Esophagus muscularis mucosa (tissue), 4 donors: ENCODE data around the gene PIK3R3. TPM values are rescaled to one million over a fixed set of nuclear protein-coding genes. Genes with fewer than 3 reads are reported as not detected.

Source experiments
- DNase-seq: peaks from one replicate; pipeline ENCODE4 v3.0.0-alpha.2; 2017; ENCODE audit errors: extremely low spot score
- H3K27ac ChIP-seq, 4 donors: fragments of 200-600 bp; sonication (generic); replicated peaks in 1 of 4; 1 replicate in 3 of 4; 2 replicates in 1 of 4; pipeline ENCODE4 v1.5.1; 2016 to 2019; ENCODE audit warnings: mild to moderate bottlenecking in 1 of 4
- H3K27me3 ChIP-seq, 4 donors: fragments of 200-600 bp; sonication (generic); one replicate each; pipeline versions ENCODE4 v1.5.1 to v1.6.0; 2016 to 2019
- H3K36me3 ChIP-seq, 4 donors: fragments of 200-600 bp; sonication (generic); one replicate each; pipeline ENCODE4 v1.5.1; 2016 to 2019
- H3K4me1 ChIP-seq, 4 donors: fragments of 200-600 bp; sonication (generic); one replicate each; pipeline ENCODE4 v1.5.1; 2016 to 2019
- H3K4me3 ChIP-seq, 4 donors: fragments of 200-600 bp; sonication (generic); 1 replicate in 2 of 4; 2 replicates in 2 of 4; pipeline ENCODE4 v1.5.1; 2016 to 2019; ENCODE audit warnings: mild to moderate bottlenecking in 4 of 4, moderate library complexity in 1 of 4
- H3K9me3 ChIP-seq, 4 donors: fragments of 200-600 bp; sonication (generic); 1 replicate in 3 of 4; 2 replicates in 1 of 4; pipeline ENCODE4 v1.5.1; 2016 to 2019
- EP300 ChIP-seq: sonication (generic); formaldehyde crosslinking; IDR thresholded peaks from one replicate; pipeline ENCODE4 v1.6.1; 2017; ENCODE audit warnings: antibody characterized with exemption
- POLR2A ChIP-seq: fragments of 450-650 bp; IDR thresholded peaks from one replicate; pipeline ENCODE4 v1.6.1; 2017; ENCODE audit warnings: antibody characterized with exemption, moderate library complexity, mild to moderate bottlenecking, low read depth
- POLR2AphosphoS5 ChIP-seq, 2 donors: sonication (generic); formaldehyde crosslinking; IDR thresholded peaks; one replicate each; pipeline ENCODE4 v1.6.1; 2017; ENCODE audit warnings: antibody characterized with exemption in 2 of 2
- WGBS: methylation state at CpG from one replicate; pipeline ENCODE4 v1.1.5; 2018; 5-methylcytosine and 5-hydroxymethylcytosine counted together
- intact Hi-C: fragments of 100-400 bp; cut with DNase I; formaldehyde crosslinking; loops from one replicate; pipeline ENCODE4 v1.15.1; 2023
- total RNA-seq, 4 donors: library from RNA; depleted of rRNA; stranded (reverse); fragments of >200 nt; gene quantifications; one replicate each; pipeline versions ENCODE4 v1.1.0 to v1.2.1, GENCODE V29; 2016
- TF ChIP-seq, protein P1 (sequence below), 3 experiments: fragments of 200-600 bp in 2 of 3; fragments of 450-650 bp in 1 of 3; sonication (generic) in 2 of 3; IDR thresholded peaks; one replicate each; pipeline ENCODE4 v1.5.1; 2017 to 2019; ENCODE audit warnings: antibody characterized with exemption in 3 of 3, mild to moderate bottlenecking in 2 of 3, moderate library complexity in 1 of 3

The PIK3R3 gene
- total RNA-seq, 4 donors from 2014 or later, result 13.7 to 34.3 (median 21.4) TPM

DNA sequence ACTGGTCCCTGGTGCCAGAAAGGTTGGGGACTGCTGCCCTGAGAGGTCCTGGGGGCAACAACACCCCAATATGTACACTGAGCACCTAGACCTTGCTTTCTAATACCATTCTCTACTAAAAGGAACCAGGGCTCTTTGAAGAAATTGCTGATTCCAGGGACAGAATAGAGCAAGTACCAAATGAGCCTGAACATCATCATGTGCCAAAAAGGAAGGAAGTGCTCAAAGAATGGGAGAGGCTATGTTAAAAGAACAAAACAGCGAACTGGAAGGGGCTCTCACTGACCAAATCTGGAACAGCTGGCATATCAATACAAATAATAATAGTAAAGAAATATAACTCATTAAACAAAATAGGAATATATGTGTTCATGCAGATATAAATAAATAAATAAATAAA lies 50.8 kb downstream of the PIK3R3 start:
- peaks cover 0 to 7% (median 4%) of the 10 kb centered on the region in 4 donors for H3K4me1 ChIP-seq
- H3K27ac ChIP-seq, result no peak overlapping the region
- H3K27me3 ChIP-seq, result no peaks in the 10 kb centered on the region
- DNase-seq, result no peak
- WGBS, result 83% methylated on average over 1 of the region's 1 CpG
- peaks cover 0 to 32% (median 3%) of the 10 kb centered on the region in 4 donors for H3K36me3 ChIP-seq
- TF ChIP-seq POLR2A (no peak), POLR2AphosphoS5 (IDR thresholded peaks at IDR 0.05) (no peak), EP300 (no peak)
- TF ChIP-seq, protein P1, sequence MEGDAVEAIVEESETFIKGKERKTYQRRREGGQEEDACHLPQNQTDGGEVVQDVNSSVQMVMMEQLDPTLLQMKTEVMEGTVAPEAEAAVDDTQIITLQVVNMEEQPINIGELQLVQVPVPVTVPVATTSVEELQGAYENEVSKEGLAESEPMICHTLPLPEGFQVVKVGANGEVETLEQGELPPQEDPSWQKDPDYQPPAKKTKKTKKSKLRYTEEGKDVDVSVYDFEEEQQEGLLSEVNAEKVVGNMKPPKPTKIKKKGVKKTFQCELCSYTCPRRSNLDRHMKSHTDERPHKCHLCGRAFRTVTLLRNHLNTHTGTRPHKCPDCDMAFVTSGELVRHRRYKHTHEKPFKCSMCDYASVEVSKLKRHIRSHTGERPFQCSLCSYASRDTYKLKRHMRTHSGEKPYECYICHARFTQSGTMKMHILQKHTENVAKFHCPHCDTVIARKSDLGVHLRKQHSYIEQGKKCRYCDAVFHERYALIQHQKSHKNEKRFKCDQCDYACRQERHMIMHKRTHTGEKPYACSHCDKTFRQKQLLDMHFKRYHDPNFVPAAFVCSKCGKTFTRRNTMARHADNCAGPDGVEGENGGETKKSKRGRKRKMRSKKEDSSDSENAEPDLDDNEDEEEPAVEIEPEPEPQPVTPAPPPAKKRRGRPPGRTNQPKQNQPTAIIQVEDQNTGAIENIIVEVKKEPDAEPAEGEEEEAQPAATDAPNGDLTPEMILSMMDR (IDR thresholded peaks at IDR 0.05), result no peak
- no peaks in the 10 kb centered on the region for H3K9me3 ChIP-seq
- intact Hi-C loops, result no loop called here
- H3K4me3 ChIP-seq, result no peak overlapping the region

DNA sequence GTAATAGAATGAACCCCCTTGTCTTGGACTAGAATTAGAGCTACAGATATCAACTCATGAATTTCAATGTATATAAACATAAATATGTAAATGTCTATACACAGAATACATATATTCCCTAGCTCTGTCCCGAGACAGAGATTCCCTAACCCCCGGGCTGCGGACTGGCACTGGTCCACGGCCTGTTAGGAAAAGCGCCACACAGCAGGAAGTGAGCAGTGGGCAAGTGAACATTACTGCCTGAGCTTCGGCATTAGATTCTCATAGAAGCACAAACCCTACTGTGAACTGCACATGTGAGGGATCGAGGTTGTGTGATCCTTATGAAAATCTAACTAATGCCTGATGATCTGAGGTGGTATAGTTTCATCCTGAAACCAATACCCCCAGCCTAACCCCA lies 51.2 kb downstream of the PIK3R3 start:
- WGBS, result 83% methylated on average over 7 of the region's 7 CpGs
- DNase-seq, result no peak

DNA sequence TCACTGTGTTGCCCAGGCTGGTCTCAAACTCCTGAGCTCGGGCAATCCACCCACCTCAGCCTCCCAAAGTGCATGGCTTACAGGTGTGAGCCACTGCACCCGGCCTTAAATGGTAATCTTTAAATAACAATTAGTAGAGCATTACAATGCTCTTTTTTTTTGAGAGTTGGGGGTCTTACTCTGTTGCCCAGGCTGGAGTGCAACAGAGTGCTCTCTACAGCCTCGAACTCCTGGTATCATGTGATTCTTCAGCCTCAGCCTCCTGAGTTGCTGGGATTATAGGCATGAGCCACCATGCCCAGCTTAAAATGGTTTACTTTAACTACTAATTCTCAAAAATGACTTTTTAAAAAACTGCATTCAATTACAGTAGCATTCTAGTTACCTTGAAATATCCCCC lies 52.2 kb downstream of the PIK3R3 start:
- Histone ChIP-seq H3K4me3 (no peak overlapping the region), H3K9me3 (no peaks in the 10 kb centered on the region), H3K27ac (no peak overlapping the region), H3K4me1 (peaks cover 0 to 7% (median 4%) of the 10 kb centered on the region in 4 donors), H3K27me3 (no peaks in the 10 kb centered on the region), H3K36me3 (peaks cover 0 to 40% (median 3%) of the 10 kb centered on the region in 4 donors)
- TF ChIP-seq POLR2AphosphoS5 (IDR thresholded peaks at IDR 0.05) (no peak), POLR2A (no peak)
- TF ChIP-seq, protein P1 (IDR thresholded peaks at IDR 0.05), result no peak
- WGBS, result 100% methylated on average over 3 of the region's 3 CpGs
- DNase-seq, result no peak
- intact Hi-C loops, result no loop called here

More for the DNA sequence above, 51.2 kb downstream of the PIK3R3 start:
- H3K4me1 ChIP-seq, result peaks cover 0 to 7% (median 4%) of the 10 kb centered on the region in 4 donors
- intact Hi-C loops, result no loop called here
- TF ChIP-seq, protein P1 (IDR thresholded peaks at IDR 0.05), result no peak
- TF ChIP-seq POLR2AphosphoS5 (IDR thresholded peaks at IDR 0.05) (no peak), POLR2A (no peak), EP300 (no peak)
- no peaks in the 10 kb centered on the region for H3K9me3 ChIP-seq
- H3K36me3 ChIP-seq, result peaks cover 0 to 32% (median 3%) of the 10 kb centered on the region in 4 donors
- no peak overlapping the region for H3K27ac ChIP-seq
- H3K27me3 ChIP-seq, result no peaks in the 10 kb centered on the region
- no peak overlapping the region for H3K4me3 ChIP-seq

DNA sequence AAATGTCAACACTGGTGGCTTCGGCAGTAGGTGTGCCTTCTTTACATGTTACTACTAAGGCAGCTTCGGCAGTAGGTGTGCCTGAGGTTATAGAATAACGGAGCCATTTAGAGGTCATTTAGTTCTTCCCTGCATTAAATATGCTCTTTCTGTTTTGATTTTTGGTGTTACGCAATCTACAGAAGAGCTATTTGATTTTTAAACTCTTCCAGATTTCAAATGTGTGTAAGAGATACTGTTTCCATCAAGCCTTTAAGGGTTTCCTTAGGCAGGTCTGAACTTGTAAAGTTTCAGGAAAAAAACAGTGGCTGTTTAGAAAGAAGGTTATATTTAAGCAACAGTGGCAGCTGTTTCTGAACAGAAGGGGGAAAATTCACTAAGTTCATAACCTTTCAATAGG lies 54.8 kb downstream of the PIK3R3 start:
- Histone ChIP-seq H3K27me3 (no peaks in the 10 kb centered on the region), H3K27ac (no peak overlapping the region), H3K36me3 (peaks cover 0 to 59% (median 3%) of the 10 kb centered on the region in 4 donors), H3K9me3 (no peaks in the 10 kb centered on the region), H3K4me1 (peaks cover 0 to 7% (median 0%) of the 10 kb centered on the region in 4 donors), H3K4me3 (no peak overlapping the region)
- WGBS, result 96% methylated on average over 4 of the region's 4 CpGs
- DNase-seq, result no peak
- TF ChIP-seq EP300 (no peak), POLR2A (no peak), POLR2AphosphoS5 (IDR thresholded peaks at IDR 0.05) (no peak)
- TF ChIP-seq, protein P1 (IDR thresholded peaks at IDR 0.05), result no peak
- intact Hi-C loops, result no loop called here

DNA sequence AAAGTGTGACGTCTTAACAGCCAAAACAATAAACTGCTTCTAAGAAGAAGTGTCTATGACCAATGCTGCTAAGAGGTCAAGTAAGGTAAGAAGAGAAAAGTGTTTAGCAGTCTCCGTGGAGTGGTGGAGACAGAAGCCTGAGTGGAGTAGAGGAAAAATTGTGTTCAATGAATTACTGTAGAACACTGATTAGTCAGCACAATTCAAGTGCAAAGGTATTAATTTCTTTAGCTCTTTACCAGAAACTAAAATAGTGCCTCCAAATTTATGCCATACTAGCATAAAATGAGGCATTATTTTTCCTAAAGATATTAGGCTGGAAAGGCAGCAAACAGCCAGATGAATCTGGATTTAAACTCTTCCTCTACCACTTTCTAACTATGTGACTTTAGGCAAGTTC lies 56.1 kb downstream of the PIK3R3 start:
- 94% methylated on average over 2 of the region's 2 CpGs for WGBS
- no peak overlapping the region for H3K27ac ChIP-seq
- TF ChIP-seq POLR2A, result no peak
- no peak for TF ChIP-seq POLR2AphosphoS5 (IDR thresholded peaks at IDR 0.05)
- no peak for TF ChIP-seq EP300
- DNase-seq, result no peak
- peaks cover 0 to 69% (median 3%) of the 10 kb centered on the region in 4 donors for H3K36me3 ChIP-seq
- H3K4me1 ChIP-seq, result peaks cover 0 to 5% (median 0%) of the 10 kb centered on the region in 4 donors
- intact Hi-C loops, result no loop called here
- no peaks in the 10 kb centered on the region for H3K9me3 ChIP-seq
- H3K27me3 ChIP-seq, result no peaks in the 10 kb centered on the region
- H3K4me3 ChIP-seq, result no peak overlapping the region
